KG1 (cell line): ENCODE data around the gene PGAP6.
A peak's percentile ranks its signal among the peaks of the same experiment; 100 is the strongest.
"Not testable (repeated sequence)": the region's sequence is repeated elsewhere in the genome, so short reads cannot be mapped to it uniquely, and the experiment has no call there.

Experiments
- DNase-seq: peaks from one replicate; lab custom pipeline; 2025; lab: John Stamatoyannopoulos, UW

The PGAP6 gene

DNA sequence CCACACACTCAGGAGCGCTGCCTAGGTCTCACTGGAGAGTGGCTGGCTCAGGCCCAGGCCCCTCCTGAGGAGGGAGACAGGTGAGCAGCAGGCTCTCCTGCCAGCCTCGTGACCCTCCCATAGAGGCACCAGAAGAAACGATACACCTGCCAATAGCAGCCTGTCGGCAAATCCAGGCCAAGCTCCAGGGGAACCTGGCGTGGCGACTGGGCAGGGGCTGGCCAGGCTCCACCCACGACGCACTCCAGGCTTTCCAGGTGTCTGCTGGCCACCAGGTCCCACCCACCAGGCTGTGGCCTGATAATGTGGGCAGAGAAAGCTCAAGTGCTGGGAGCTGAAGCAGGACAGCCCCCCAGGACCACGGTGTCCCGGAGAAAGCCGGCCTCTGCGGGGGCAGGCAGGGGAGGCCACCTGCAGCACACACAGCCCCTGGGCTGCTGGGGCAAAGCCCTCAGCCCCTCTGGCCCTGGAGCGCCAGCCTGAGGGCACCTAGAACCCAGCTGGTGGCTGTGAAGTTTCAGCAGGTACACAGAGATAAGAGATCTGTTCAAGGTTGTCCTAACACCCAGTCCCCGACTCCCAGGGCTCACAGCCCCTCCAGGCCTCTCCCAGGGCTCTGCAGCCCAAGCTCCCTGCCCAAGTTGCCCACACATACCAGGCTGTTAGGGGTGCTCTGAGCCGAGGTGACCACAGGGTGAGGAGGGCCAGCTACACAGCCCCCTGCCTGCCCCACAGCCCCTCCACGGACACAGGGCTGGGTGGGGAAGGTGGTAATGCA lies 2.4 kb downstream of the PGAP6 start:
- no peak for DNase-seq

DNA sequence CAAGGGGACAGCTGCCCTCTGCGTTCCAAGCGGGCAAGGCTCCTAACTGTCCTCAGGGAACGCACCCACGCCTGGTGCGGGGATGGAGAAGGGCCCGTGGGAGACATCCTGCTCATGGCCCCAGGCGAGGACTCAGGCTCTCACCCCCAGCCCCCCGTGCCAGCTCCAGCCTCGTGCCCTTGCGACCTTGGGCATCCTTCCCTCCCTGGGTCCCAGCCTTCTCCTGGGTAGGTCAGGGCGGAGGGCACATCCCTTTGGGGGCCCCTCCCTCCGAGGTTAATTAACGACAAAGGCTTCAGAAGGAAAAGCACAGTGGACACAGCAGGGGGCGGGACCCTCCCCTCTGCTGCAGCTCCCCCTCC lies 3.0 kb downstream of the PGAP6 start:
- DNase-seq, result no peak

DNA sequence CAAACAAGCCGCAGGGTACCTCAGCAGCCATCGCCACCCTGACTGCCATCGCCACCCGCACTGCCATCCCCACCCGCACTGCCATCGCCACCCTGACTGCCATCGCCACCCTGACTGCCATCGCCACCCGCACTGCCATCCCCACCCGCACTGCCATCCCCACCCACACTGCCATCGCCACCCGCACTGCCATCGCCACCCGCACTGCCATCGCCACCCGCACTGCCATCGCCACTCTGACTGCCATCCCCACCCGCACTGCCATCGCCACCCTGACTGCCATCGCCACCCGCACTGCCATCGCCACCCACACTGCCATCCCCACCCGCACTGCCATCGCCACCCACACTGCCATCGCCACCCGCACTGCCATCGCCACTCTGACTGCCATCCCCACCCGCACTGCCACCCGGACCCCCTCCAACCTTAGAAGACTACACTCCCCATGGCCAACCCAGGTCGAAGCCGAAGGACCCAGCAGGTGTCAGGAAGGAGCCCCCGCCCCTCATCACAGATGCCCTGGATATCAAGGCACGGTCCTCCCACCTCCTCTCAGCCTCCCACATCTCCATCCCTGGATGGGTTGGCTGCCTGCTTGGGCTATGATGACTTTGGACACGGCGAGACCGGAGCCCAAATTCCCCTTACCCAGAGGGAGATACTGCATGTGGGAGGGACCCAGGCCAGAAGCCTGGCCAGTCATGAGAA lies 3.5 kb downstream of the PGAP6 start:
- DNase-seq, result not testable (repeated sequence)

DNA sequence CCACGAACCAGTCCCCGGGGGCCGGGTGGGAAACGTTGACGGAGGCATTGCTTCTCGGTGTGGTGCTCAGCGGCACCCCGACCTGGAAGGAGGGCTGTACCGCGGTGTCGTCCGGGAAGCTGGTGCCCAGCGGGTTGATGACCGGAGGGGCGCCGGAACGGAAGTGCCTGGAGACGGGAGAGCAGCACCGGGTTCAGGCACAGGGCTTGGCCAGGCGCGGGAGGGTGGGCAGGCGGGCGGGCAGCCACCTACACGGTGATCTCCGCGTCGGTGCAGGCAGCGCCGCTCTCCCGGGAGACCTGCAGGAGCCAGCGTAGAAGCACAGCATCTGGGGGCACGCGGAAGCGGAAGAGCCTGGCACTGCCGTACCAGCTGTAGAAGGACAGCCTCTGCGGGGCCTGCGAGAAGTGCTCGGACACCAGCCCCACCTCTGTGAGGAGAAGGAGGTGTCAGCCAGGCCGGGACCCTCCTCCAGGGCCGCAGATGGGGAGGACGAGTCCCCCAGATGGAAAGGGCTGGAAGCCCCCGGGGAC lies 4.3 kb downstream of the PGAP6 start:
- DNase-seq, result no peak

DNA sequence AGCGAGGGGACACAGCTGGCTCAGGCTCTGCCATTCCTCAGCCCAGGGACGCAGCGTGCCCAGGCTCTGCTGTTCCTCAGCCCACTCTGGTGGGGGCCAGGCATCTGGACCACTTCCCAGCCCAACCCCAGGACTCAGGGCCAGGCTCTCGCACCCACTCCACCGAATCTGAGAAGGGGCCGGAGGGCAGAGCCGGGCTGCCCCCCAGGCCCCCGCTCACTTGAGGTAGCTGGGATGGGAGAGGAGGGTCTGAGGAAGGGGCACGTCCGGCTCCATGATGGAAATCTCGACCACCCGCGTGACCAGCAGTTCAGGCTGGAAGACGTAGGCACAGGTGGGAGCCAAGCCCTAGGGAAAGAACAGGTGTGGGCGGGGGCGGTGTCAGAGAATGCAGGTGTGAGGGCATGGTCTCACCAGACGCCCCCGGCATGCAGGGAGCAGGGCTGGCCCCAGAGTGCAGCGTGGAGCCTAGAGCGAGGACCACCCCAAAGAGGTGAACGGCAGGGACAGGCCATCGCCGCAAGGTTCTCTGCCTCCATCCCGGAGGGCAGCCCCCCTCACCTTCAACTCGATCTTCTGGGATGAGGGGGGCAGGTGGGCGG lies 4.9 kb downstream of the PGAP6 start:
- DNase-seq, result no peak

DNA sequence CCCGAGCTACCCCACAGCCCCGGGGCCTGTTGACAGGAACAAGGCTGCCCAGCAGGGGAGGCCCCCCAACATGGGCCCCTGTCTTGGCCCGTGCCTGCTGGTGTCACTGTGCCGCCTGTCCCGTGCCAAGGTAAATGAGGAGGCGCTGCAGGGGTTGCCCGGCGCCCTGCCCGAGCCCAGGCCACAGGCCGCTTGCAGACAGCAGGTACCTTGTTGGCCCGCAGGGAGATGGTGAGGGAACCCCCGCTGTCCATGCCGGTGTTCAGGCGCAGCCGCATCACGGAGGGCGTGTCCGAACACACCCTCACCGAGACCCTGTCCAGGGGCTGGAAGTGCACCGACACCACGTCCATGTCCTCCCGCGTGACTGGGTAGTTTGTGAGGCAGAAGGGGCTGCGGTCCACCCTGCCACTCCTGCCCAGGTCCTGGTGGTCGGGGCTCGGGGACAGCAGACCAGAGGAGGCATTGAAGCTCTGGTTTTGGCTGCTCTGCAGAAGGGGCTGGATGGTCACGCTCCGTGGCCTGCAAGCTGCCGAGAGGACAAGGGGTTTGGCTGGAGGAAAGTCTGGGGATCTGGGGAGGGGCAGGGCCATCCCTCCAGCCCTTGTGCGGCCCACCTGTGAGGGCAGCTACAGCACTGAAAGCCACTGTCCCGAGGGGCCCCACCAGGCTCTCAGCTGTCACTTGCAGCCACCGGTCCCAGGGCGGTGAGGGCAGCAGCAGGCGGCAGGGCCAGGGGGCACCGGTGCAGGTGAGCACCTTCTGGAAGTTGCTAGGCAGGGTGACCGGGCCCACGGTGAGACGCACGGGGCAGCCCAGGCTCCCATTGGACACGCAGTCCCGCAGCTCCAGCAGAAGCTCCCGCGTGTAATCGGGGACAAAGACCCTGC lies 5.6 kb downstream of the PGAP6 start:
- DNase-seq, result no peak

DNA sequence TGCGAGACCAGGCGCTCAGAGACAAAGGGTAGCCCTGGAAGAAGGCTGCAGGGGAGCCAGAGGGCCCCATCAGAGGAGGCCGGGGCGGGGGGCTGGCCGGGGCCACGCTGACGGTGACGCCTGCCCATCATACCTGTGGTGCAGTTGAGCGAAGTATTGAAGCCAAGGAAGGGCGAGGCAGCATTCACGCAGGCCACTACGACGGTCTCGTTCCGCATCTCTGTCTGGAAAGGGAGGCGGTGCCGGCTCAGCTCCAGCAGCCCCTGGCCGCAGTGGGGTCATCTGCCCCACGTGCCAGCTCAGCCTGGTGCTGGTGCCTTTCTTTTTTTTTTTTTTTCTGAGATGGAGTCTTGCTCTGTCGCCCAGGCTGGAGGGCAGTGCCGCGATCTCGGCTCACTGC lies 6.6 kb downstream of the PGAP6 start:
- no peak for DNase-seq

DNA sequence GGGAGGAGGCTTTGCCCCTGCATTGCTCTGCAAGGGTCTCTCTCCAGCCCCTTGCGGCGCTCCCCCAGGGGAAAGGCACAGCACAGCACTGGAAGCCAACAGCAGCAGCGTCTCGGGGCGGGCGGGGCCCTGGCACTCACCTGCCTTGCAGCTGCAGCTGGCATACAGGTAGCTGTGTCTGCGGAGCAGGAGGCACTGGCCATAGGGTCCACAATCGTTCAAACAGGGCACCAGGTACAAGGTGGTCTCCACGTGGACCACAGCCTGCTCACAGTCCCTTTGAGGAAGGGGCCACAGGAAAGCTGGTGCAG lies 7.2 kb downstream of the PGAP6 start:
- DNase-seq, result no peak

DNA sequence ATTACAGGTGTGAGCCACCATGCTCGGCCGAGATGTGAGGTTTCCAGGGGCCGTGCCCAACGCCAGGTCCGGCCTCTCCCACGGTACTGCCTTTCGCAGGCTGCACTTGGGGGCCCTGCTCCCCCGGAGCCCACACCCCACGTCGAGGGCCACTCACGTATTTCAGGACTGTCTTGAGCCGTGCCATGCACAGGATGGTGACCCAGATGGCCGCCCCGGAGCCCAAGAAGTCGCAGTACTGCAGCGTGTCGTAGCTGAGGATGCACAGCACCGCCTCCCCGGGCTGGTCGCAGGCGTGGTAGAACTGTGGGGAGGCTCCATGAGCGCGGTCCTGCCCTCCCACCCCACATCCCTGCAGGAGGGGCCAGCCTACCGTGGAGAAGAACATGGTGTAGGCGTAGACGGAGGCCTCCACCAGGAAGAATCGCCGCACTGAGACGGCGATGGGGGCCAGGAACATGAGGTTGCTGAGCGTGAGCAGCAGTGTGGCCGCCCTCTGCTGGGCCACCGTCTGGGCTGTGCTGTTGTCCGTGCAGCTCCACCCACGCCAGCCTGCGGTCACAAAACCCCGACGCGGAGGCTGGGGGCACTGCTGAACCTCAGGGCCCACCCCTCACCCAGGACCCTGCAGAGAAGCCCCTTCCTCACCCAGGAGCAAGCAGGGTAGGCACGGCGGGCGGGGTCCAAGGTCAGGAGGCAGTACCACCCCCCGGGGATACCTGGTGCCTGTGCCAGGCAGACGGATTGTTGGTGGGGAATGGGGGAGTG lies 7.7 kb downstream of the PGAP6 start:
- DNase-seq, result no peak

DNA sequence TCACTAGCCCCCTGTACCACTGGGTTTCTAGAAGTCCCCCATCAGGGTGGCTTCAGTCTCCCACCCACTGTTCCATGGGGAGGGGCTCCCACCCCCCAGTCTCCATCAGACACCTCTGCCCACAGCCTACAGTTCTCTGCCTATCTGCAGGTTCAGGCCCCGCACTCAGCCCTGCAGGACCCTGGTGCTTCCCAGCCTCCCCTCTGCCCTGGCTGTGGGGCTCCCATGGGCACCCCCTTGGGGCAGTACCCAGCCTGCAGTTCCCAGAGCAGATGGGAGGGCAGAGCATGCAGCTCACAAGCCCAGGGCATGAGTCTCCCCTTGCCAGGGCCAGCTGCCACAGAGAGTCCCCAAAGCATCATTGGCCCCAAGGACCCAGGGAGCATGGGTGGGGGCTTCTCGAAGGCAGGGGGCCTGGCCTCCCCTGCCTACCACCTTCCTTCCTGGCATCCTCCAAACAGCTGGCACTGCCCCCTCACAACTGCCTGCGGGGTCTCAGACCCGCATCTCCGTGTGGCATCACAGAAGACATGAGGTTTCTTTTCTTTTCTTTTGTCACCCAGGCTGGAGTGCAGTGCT lies 8.7 kb downstream of the PGAP6 start:
- no peak for DNase-seq

DNA sequence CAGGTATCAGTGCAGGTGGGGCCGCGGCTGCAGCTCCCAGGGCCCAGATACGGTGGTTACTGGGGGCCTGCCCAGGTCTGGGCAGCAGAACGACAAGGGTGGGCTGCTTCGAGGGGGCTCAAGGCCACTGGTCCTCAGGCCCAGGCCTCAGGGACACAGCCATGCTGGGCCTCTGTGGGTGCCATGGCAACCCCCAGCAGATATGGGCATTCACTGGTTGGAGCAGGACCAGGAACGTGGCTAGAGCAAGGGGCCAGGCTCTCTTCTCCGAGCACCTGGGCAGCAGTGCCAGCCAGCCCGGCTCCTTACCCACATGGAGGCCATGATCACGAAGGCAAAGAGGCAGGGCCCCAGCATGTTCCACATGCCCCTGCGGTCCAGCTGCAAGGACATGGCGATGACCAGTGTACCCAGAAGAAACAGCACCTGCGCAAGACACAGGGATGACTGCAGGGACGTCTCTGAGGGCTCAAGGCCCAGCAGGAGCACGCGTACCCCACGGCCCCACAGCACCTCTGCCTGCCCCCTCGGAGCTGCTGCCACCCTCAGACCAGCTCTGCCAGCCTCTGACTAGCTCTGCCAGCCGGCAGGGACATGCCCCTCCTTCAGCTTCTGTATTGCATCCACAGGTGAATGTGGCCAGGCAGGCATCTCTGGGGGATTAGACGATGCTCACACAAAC lies 9.3 kb downstream of the PGAP6 start:
- DNase-seq, result no peak

DNA sequence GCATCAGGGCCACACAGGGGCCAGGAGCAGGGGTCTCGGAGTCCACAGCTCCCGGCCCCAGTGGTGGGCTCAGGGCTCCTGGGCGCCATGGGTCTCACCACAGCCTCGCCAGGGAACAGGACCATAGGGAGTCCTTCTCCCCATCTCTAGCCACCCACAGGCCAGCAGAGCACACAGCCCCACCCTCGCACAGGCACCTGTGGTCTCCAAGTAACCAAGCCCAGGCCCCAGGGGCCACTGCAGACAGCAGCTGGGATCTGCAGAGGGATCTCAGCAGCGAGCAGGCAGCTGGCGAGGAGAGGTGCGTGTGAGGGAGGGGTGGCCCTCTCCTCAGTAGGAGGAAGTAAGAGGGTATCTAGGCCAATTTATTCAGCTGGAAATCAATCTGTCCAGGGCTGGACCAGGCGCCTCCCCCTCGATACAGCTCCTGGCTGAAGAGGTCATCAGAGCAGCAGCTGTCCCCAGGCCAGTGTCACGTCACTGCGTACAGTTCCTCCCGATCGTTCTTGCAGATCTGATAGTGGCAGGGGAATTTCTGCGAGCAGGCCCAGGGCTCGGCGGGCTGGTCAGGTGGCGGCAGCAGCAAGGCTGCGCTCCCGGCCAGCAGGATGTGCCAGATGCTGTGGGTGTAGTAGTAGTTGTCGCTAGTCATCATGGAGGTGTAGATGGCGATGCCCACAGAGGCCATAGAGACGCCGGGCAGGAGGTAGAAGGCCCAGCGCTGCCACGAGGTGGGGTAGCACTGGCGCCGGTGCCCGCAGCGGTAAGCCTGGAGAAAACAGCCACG lies 10.1 kb downstream of the PGAP6 start:
- DNase-seq, result no peak

DNA sequence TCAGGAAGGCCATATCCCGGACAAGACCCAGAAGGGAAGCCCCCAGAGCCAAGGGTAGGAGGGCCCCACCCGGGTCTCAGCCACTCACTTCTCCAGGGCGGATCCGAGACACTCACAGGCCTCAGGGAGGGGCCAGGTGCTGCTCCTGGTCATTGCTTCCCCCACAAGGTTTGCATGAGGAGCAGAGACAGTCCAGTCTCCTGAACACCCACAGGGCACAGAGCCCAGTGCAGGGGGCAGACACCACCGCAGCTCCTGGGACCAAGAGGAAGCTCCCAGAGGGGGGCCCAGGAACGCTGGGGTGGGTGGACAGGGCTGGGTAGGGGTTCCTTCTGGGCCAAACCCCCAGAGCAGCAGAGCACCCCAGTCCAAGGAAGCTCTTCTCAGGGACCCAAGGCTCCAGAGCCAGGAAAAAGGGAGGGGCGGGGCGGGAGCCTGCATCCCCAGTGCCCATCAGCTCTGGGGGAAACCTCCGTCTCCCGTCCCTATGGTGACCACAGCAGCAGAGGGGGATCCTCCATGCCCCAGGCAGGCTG lies 10.7 kb downstream of the PGAP6 start:
- DNase-seq, result no peak

DNA sequence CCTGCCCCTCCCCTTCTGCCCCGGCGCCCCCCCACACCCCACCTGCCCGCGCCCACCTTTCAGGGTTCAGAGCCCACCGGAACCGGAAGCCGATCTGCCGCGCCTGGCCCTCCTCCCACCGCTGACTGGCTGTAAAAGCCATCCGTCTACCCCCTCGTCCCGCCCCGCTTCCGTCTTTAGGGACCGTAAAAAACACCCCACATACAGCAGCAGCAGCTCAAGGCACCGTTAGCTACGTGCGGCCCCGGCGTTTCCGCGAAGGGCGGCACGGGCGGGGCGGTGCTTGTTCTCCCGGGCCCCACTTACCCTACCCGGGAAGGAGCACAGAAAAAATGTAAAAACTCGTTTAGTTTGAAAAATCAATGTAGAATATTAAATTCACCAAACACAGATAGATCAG lies 11.3 kb downstream of the PGAP6 start, which contains the start of gene MRPL28:
Gene MRPL28, minus strand, starts transcription at position 96 of the 400 bp plus-strand sequence. CDS start 320 bp downstream, outside the sequence.
- peak; percentile 90 for DNase-seq

DNA sequence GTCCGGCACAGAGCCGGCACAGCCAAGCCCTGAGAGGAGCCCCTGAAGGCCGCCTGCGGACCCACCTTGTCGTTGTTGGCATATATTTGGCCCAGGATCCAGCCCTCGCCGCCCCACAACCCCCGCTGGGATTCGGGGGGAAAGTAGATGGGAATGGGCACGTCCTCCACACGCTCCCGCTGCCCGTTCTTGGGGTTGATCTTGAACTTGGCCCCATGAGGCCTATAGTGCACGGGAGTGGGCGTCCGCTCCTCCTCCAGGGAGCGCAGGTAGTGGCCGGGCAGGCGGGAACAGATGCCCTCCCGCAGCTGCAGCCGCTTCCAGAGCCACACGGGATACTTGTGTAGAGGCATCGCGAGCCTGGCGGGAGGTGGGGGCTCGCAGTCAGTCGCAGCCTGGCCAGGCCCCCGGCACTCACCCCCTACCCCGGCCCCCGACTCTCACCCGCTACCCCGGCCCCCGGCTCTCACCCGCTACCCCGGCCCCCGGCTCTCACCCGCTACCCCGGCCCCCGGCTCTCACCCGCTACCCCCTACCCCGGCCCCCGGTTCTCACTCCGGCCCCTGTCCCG lies 11.8 kb downstream of the PGAP6 start:
- no peak for DNase-seq

DNA sequence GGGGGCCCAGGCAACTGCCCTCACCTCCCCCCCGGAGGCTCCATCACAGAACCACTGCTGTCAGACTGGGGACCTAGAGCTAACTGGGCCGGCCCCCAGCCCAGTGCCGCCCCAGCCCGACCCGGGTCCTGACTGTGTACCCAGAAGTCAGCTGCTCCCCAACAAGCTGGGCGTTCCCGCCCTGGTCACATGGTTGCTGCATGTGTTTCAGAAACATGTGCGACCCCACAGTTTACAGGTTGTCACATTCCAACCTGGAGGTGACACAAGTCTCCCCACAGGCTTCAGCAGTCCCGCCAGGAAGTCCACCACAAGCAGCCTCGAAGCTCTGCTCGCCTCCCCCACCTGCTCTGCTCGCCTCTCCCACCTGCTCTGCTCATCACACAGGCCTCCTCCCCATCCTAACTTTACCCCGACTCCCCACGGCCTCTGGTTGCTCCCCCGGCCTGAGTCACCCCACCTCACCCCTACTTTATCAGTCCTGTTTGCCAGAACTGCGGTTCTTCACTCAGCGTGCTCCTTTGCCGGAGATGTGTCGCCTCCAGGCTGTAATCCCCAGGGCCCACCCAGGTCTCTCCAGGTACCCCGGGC lies 12.4 kb downstream of the PGAP6 start:
- no peak for DNase-seq

DNA sequence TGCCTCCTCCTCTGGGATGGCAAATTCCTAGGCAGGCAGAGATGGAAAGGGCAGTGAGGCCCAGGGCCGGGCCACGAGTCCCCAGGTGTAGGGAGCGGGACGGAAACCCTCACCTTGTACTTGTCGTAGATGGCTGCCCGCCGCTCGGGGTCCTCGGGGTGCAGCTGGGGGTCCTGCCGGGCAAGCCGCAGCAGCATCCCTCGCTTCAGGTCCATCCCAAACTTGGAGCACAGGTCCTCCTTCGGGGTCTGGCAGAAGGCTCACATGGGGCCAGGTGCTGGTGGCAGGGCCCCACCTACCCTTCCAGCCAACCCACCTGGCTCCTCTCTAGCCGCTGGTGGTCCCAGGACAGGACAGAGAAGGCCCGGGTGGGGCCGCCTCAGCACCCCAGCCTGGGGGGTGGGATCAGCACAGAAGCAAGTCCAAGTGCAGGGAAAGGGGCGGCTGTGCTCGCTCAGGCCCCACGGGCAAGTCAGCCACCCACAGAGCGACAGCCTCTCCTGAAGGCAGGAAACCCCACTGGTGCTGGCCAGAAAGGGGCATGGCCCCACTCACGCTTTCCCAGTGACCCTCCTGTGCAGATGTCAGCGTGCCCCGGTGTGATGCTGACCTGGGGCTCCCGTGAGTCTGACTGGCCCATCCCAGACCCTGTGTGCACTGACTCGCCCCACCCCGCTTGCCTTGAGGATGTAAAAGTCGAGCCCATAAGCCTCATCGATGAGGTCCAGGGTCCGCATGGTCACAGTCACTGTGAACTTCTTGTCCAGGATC lies 13.2 kb downstream of the PGAP6 start:
- no peak for DNase-seq
